Measurements from ENCODE around the gene HNRNPA3.

Gene HNRNPA3

GRCh38 chr2:177225965-177226360, 13.4 kb downstream of the HNRNPA3 start:
- H3K4me3 ChIP-seq (ENCODE audit: low read depth, low read length) = no peak overlapping the region
- DNase-seq (ENCODE audit: low read depth) = no peak
- no peak for TF ChIP-seq CTCF (IDR thresholded peaks at IDR 0.05; ENCODE audit: low read depth, low read length, missing control alignments)

GRCh38 chr2:177229442-177230242, 17.0 kb downstream of the HNRNPA3 start:
- no peak overlapping the region for H3K4me3 ChIP-seq (ENCODE audit: low read depth, low read length)
- DNase-seq (ENCODE audit: low read depth) = no peak
- TF ChIP-seq CTCF (IDR thresholded peaks at IDR 0.05; ENCODE audit: low read depth, low read length, missing control alignments) = no peak

GRCh38 chr2:177231270-177231669, 18.7 kb downstream of the HNRNPA3 start:
- no peak overlapping the region for H3K4me3 ChIP-seq (ENCODE audit: low read depth, low read length)
- DNase-seq (ENCODE audit: low read depth) = no peak
- TF ChIP-seq CTCF (IDR thresholded peaks at IDR 0.05; ENCODE audit: low read depth, low read length, missing control alignments) = no peak

GRCh38 chr2:177232098-177232704, 19.6 kb downstream of the HNRNPA3 start:
- no peak for DNase-seq (ENCODE audit: low read depth)
- H3K4me3 ChIP-seq (ENCODE audit: low read depth, low read length) = no peak overlapping the region
- TF ChIP-seq CTCF (IDR thresholded peaks at IDR 0.05; ENCODE audit: low read depth, low read length, missing control alignments) = no peak

GRCh38 chr2:177234267-177234666, 21.7 kb downstream of the HNRNPA3 start:
- no peak for DNase-seq (ENCODE audit: low read depth)
- H3K4me3 ChIP-seq (ENCODE audit: low read depth, low read length) = no peak overlapping the region
- TF ChIP-seq CTCF (IDR thresholded peaks at IDR 0.05; ENCODE audit: low read depth, low read length, missing control alignments) = no peak

GRCh38 chr2:177235855-177236437, 23.4 kb downstream of the HNRNPA3 start:
- TF ChIP-seq CTCF (IDR thresholded peaks at IDR 0.05; ENCODE audit: low read depth, low read length, missing control alignments) = no peak
- DNase-seq (ENCODE audit: low read depth) = no peak
- no peak overlapping the region for H3K4me3 ChIP-seq (ENCODE audit: low read depth, low read length)

Data from GM12864 (cell line).